Duodenal mucosa (tissue), 2 donors: Measurements from ENCODE around the gene SLC37A1.
"Not testable (repeated sequence)": the region's sequence is repeated elsewhere in the genome, so short reads cannot be mapped to it uniquely, and the experiment has no call there.

Experiments used
- H3K27ac ChIP-seq: one replicate; pipeline ENCODE4 v1.7.0; 2013; ENCODE audit warnings: low read depth, low read length
- H3K27me3 ChIP-seq, 2 donors: one replicate each; pipeline ENCODE4 v1.7.0; 2013; ENCODE audit warnings: low read length in 2 of 2, control low read depth in 1 of 2; ENCODE audit not compliant: insufficient read depth in 2 of 2, control insufficient read depth in 1 of 2
- H3K36me3 ChIP-seq, 2 donors: one replicate each; pipeline ENCODE4 v1.7.0; 2013; ENCODE audit warnings: low read length in 2 of 2, control low read depth in 1 of 2; ENCODE audit not compliant: insufficient read depth in 2 of 2, control insufficient read depth in 1 of 2
- H3K4me1 ChIP-seq, 2 donors: one replicate each; pipeline ENCODE4 v1.7.0; 2013; ENCODE audit warnings: low read length in 2 of 2, control low read depth in 1 of 2; ENCODE audit not compliant: insufficient read depth in 2 of 2, control insufficient read depth in 1 of 2
- H3K4me3 ChIP-seq, 2 donors: one replicate each; pipeline ENCODE4 v1.7.0; 2013; ENCODE audit warnings: low read length in 2 of 2, low read depth in 1 of 2
- H3K9ac ChIP-seq, 2 donors: one replicate each; pipeline ENCODE4 v1.7.0; 2013; ENCODE audit warnings: low read length in 2 of 2, low read depth in 1 of 2
- H3K9me3 ChIP-seq, 2 donors: one replicate each; pipeline ENCODE4 v1.7.0; 2013; ENCODE audit warnings: low read length in 2 of 2, control low read depth in 1 of 2; ENCODE audit not compliant: control insufficient read depth in 1 of 2

Gene SLC37A1

GRCh38 chr21:42513151-42513984, at the start of gene SLC37A1:
Gene SLC37A1, plus strand, starts transcription at chr21:42513852. Its CDS starts 4,603 bp downstream, at chr21:42518455.
- H3K4me3 ChIP-seq, result peak within 1 kb of the TSS; percentile 84 to 86
- no peaks in the 10 kb centered on the region for H3K9me3 ChIP-seq
- H3K9ac ChIP-seq, result peak within 1 kb of the TSS; percentile 82 to 87
- H3K27me3 ChIP-seq, result no peaks in the 10 kb centered on the region
- peak within 1 kb of the TSS; percentile 68 for H3K27ac ChIP-seq
- H3K4me1 ChIP-seq, result peaks cover 30 to 37% of the 10 kb centered on the region in 2 donors
- peaks cover 6 to 9% of the 10 kb centered on the region in 2 donors for H3K36me3 ChIP-seq

DNA sequence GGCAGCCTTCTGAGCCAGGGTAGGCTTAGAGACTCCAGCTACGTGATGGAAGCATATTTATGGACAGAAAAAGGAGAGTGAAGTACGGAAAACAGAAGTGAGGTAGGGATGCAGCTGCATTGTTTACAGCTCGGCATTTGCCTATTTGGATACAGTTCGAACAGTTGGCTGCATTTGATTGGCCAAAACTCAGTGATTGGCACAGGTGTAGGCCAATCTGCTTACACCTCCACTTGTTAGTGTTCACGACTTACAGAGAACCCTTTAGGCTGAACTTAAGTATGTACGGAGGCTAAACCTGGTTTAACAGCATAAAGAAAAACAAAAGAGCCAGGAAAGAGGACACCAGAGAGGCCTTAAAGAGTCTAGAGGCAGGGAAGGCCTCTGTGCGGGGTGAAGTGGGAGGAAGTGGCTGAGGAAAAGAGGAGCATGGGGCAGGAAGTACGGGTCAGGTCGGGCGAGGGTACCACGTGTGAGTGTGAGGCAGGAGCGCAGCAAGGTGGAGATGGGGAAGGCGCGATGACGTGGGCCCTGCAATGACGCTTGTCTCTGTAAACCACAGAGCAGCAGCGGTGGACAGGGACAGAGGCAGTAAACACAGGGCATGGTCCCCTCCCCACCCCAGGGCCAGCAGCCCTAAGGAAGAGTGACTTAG, 49.7 kb upstream of the SLC37A1 start:
- Histone ChIP-seq H3K9ac (peak overlapping the region in 1 of 2 donors; percentile 7), H3K27me3 (no peaks in the 10 kb centered on the region), H3K9me3 (no peaks in the 10 kb centered on the region), H3K4me1 (peaks cover 86 to 91% of the 10 kb centered on the region in 2 donors), H3K4me3 (peak overlapping the region in 1 of 2 donors; percentile 9), H3K27ac (peak overlapping the region; percentile 23), H3K36me3 (no peaks in the 10 kb centered on the region)

DNA sequence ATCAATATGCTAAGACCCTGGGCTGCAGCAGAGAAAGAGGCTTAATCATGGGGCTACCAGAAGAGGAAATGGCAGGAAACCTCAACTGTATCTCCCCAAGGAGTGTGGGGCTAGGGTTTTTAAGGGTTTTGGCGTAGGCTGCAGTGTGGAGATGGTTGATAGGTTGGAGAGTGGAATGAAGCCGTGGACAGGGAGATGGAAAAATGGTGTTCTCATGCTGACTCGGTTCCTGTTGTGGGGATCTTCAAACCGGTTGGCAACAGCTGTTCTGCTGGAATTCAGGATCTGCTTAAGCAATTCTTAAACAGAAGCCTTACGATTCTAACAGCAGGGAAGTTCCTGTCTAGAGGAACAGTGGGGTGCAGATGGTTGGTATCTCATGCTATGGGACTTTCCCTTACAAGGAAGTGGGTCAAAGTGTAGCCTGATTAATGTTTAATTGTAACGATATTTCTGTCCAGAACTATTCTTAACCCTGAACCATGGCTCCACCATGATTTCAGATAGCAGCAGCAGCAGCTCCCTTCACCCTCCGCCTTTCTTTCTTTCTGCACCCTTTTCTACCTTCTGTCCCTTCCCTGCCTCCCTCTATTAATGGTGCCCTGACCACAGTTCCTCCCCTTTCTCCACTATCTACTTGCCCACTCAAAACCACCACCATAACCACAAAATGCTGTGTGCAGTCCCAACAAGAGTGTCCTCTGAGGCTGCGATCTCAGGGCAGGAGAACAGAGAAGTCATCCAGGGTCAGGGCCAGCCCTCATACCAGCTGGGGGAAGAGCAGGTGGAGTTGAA, 48.4 kb upstream of the SLC37A1 start:
- Histone ChIP-seq H3K4me1 (peaks cover 84 to 90% of the 10 kb centered on the region in 2 donors), H3K36me3 (no peaks in the 10 kb centered on the region), H3K27ac (peak overlapping the region; percentile 80), H3K9me3 (no peaks in the 10 kb centered on the region), H3K9ac (peak overlapping the region; percentile 27 to 63), H3K4me3 (peak overlapping the region; percentile 32 to 33), H3K27me3 (no peaks in the 10 kb centered on the region)

DNA sequence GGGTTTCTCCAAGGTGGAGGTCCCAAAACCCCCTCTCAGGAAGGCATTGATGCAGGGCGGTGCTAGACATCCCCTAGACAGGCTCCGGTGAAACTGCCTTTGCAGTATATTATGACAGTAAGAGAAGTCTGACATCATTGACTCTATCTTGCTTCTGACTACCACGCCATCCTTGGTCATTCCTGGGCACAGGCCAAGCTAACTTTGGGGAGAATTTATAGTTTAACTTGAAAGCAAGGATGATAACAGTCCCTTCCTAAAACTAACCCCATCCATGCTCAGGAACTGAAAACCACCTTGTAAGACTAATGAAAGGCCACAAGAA, 47.9 kb upstream of the SLC37A1 start:
- Histone ChIP-seq H3K27ac (peak overlapping the region; percentile 59), H3K4me3 (peak overlapping the region; percentile 32 to 33), H3K27me3 (no peaks in the 10 kb centered on the region), H3K9ac (no peak overlapping the region), H3K9me3 (no peaks in the 10 kb centered on the region), H3K4me1 (peaks cover 81 to 88% of the 10 kb centered on the region in 2 donors), H3K36me3 (no peaks in the 10 kb centered on the region)

- H3K4me3 ChIP-seq, result no peak overlapping the region
- no peaks in the 10 kb centered on the region for H3K27me3 ChIP-seq
- no peaks in the 10 kb centered on the region for H3K36me3 ChIP-seq
- H3K9ac ChIP-seq, result no peak overlapping the region
- no peak overlapping the region for H3K27ac ChIP-seq
- H3K9me3 ChIP-seq, result no peaks in the 10 kb centered on the region
- H3K4me1 ChIP-seq, result peaks cover 72 to 82% of the 10 kb centered on the region in 2 donors
These were observed 47.0 kb upstream of the SLC37A1 start for GRCh38 chr21:42466700-42467099.

GRCh38 chr21:42467140-42467983, 46.3 kb upstream of the SLC37A1 start:
- Histone ChIP-seq H3K4me1 (peaks cover 73 to 78% of the 10 kb centered on the region in 2 donors), H3K27ac (no peak overlapping the region), H3K9ac (peak overlapping the region in 1 of 2 donors; percentile 19)

DNA sequence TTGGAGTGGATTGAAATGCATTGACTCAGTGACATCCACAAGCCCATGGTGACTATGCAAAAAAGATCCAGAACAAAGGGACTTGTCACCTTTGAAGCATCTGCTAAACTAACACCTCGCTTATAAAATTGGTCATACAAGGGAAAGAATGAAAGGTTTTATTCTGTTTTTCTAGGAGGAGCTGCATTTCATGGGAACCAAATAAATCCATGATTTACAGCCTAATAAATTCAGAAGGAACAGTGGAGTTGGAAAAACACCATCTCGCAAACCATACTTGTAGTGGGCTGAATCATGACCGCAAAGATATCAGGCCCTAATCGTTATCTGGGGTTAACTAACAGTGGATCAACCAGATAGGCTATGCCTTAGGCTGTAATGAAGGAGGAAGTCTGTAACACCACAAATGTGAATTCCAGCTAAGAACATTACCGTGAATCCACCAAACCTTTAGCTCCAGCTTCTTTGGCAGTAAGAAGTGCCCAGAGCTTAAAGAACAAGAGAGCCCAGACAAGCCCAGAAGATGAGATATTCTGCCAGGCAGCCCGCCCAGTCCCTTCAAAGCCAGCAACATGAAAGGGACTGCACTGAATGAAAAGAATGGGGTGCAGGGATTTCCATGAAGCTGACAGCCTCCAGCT, 45.0 kb upstream of the SLC37A1 start:
- Histone ChIP-seq H3K9me3 (no peaks in the 10 kb centered on the region), H3K36me3 (no peaks in the 10 kb centered on the region), H3K27me3 (no peaks in the 10 kb centered on the region), H3K4me1 (peaks cover 65 to 70% of the 10 kb centered on the region in 2 donors), H3K27ac (peak overlapping the region; percentile 83), H3K9ac (peak overlapping the region; percentile 21 to 53), H3K4me3 (peak overlapping the region in 1 of 2 donors; percentile 14)

More at GRCh38 chr21:42467140-42467983, 46.3 kb upstream of the SLC37A1 start:
- Histone ChIP-seq H3K27me3 (no peaks in the 10 kb centered on the region), H3K36me3 (no peaks in the 10 kb centered on the region), H3K9me3 (no peaks in the 10 kb centered on the region), H3K4me3 (peak overlapping the region; percentile 3 to 23)

DNA sequence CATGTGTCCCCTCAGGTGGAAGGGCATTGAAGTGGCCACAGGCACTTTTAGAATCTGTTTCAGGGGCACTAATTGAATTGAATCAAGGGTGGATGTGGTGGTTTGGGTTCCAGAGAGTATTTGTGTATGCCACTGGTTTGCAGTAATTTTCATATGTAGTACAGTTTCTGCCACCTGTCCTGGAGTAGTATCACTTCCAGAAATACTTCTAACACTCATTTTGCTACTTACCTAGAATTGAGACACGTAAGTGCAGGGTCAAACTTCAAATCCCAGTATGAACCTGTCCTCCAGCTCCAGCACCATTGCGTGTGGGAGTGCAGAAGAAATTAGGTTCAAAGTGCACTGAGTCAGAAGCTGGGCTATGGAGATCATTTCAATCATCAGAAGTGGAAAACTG, 44.4 kb upstream of the SLC37A1 start:
- Histone ChIP-seq H3K36me3 (no peaks in the 10 kb centered on the region), H3K27ac (peak overlapping the region; percentile 83), H3K9me3 (no peaks in the 10 kb centered on the region), H3K27me3 (no peaks in the 10 kb centered on the region), H3K4me3 (peak overlapping the region in 1 of 2 donors; percentile 14), H3K4me1 (peaks cover 62 to 68% of the 10 kb centered on the region in 2 donors), H3K9ac (peak overlapping the region; percentile 21 to 53)

GRCh38 chr21:42469726-42470125, 43.9 kb upstream of the SLC37A1 start:
- not testable (repeated sequence) for H3K9ac ChIP-seq, H3K27me3 ChIP-seq, H3K4me3 ChIP-seq, H3K9me3 ChIP-seq, H3K36me3 ChIP-seq
- Histone ChIP-seq H3K27ac (peak overlapping the region; percentile 35), H3K4me1 (peaks cover 62 to 68% of the 10 kb centered on the region in 2 donors)
